Amniotic stem cell (primary cell): ENCODE results near the gene PSPC1.
"Not testable (repeated sequence)": the region's sequence is repeated elsewhere in the genome, so short reads cannot be mapped to it uniquely, and the experiment has no call there.

Experiments
- DNase-seq: peaks from one replicate; lab custom pipeline; 2025; lab: John Stamatoyannopoulos, UW

Gene PSPC1, protein sequence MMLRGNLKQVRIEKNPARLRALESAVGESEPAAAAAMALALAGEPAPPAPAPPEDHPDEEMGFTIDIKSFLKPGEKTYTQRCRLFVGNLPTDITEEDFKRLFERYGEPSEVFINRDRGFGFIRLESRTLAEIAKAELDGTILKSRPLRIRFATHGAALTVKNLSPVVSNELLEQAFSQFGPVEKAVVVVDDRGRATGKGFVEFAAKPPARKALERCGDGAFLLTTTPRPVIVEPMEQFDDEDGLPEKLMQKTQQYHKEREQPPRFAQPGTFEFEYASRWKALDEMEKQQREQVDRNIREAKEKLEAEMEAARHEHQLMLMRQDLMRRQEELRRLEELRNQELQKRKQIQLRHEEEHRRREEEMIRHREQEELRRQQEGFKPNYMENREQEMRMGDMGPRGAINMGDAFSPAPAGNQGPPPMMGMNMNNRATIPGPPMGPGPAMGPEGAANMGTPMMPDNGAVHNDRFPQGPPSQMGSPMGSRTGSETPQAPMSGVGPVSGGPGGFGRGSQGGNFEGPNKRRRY

DNA sequence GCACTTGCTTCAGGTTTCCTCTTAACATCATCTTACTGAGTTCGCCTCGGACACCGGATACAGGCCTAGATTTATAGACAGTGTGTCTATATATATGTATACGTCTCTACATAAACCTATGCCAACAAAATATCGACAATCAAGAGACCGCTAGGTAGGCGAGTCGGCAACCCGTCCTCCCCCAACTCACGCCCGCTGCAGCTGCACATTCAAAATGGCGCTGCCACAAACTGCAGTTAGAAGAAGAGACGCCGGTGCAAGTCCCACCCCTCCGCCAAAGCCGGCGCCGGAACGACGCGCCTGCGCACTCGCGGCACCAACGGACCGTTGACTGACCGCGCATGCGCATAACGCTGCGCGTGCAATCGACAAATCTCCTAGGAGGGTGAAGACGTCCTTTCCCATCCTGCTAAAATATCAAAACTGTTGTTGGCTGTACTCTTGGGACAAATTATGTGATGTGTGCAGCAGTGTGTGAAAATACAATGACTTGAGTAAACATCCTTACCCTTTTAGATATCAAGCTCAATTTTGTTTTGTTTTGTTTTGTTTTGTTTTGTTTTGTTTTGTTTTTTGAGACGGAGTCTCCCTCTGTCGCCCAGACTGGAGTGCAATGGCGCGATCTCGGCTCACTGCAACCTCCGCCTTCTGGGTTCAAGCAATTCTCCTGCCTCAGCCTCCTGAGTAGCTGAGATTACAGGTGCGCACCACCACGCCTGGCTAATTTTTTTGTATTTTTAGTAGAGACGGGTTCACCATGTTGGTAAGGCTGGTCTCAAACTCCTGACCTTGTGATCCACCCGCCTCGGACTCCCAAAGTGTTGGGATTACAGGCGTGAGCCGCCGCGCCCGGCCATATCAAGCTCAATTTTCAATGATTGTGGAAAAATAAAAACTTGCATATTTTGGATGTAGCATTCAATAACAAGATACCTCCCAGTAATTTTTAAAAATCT lies at the start of gene PSPC1:
Gene PSPC1, minus strand, starts transcription at position 219 of the 956 bp plus-strand sequence. Its CDS starts 188 bp downstream, at position 31.
- peak; percentile 79 for DNase-seq

- no peak for DNase-seq
Observed at GRCh38 chr13:19822673-19823072, 39.9 kb upstream of the PSPC1 start.

- DNase-seq, result no peak
Observed at GRCh38 chr13:19818223-19818842, 35.6 kb upstream of the PSPC1 start.

GRCh38 chr13:19817510-19818158 lies 34.9 kb upstream of the PSPC1 start:
- no peak for DNase-seq

DNA sequence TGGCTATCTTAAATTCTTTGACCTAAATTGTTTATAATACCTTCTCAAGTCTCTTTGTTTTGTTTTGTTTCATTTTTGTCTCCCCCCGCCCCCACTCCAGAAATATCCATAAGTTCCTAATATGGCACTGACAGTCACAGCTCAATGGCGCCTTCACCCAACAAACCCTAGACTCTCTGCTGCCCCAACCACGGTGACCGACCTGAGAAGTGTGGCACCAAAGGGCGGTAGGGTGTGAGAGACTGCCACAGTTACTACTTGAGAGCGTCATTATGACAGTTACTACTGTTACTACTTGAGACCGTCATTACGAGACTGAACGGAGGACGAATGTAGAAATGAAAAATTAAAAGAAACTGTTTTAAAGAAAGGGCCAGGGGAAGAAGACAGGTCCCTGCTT lies 34.4 kb upstream of the PSPC1 start:
- no peak for DNase-seq

- not testable (repeated sequence) for DNase-seq
Observed at GRCh38 chr13:19815842-19816241, 33.1 kb upstream of the PSPC1 start.

GRCh38 chr13:19810996-19811881 lies 28.5 kb upstream of the PSPC1 start:
- DNase-seq, result no peak

GRCh38 chr13:19810151-19810550 lies 27.4 kb upstream of the PSPC1 start:
- no peak for DNase-seq

- no peak for DNase-seq
Observed at GRCh38 chr13:19805765-19806164, 23.0 kb upstream of the PSPC1 start.

GRCh38 chr13:19795956-19796355 lies 13.2 kb upstream of the PSPC1 start:
- no peak for DNase-seq

GRCh38 chr13:19794631-19795030 lies 11.9 kb upstream of the PSPC1 start:
- DNase-seq, result no peak

GRCh38 chr13:19791953-19792537 lies 9.3 kb upstream of the PSPC1 start:
- no peak for DNase-seq

GRCh38 chr13:19782049-19782726 lies 557 bp downstream of the PSPC1 start:
- peak; percentile 32 for DNase-seq

GRCh38 chr13:19781526-19781925 lies 1.2 kb downstream of the PSPC1 start:
- no peak for DNase-seq

- DNase-seq, result not testable (repeated sequence)
Observed at GRCh38 chr13:19780753-19781418, 1.9 kb downstream of the PSPC1 start.

DNA sequence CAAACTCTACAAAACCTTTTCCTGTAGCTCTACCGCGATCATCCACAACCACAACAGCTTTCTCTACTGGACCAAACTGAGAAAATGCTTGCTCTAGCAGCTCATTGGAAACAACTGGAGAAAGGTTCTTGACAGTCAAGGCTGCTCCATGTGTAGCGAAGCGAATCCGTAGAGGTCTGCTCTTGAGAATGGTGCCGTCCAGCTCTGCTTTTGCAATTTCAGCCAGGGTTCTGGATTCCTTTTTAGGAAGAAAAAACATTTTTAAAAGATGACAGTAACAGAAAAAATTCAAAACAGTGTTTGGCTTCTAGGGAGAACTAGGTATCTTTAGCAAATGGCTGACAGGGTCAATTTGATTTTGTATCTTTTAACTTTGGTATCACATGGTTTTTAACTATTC lies 10.4 kb downstream of the PSPC1 start:
- no peak for DNase-seq

DNA sequence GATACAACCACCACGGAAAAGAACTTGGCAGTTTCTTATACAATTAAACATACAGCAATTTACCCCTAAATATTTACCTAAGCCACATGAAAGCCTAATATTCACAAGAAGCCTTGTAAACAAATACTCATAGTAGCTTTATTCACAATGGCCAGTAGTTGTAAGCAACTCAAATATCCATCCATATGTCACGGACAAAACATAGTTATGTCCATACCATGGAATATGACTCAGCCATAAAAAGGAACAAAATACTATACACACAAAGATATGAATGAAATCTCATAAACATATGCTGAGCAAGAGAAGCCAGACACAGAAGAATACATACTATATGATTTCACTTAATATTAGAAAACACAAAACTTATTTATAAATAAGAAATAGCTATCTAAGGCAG lies 12.9 kb downstream of the PSPC1 start:
- no peak for DNase-seq

GRCh38 chr13:19767966-19768365 lies 14.8 kb downstream of the PSPC1 start:
- no peak for DNase-seq

DNA sequence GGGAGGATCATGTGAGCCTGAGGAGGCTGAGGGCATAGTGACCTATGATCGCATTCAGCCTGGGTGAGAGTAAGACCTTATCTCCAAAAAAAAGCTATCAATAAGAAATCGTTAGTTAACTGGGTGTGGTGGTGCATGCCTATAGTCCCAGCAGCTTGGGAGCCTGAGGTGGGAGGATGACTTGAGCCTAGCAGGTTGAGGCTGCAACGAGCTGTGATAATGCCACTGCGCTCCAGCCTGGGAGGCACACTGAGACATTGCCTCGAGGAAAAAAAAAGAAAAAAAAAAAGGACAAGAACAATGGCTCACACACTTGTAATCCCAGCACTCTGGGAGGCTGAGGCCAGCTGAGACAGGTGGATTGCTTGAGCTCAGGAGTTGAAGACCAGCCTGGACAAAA lies 16.2 kb downstream of the PSPC1 start:
- DNase-seq, result no peak
